OCI-LY1 (cell line): ENCODE results near the gene CCDC92.

Experiments
- H2AFZ ChIP-seq: fragments of 200-600 bp; sonication (generic), shearing (Covaris generic); 2 replicates; pipeline ENCODE4 v1.6.0; 2014; ENCODE audit warnings: antibody characterized with exemption, mild to moderate bottlenecking, low read length
- H3F3A ChIP-seq: fragments of 200-600 bp; sonication (generic), shearing (Covaris generic); 2 replicates; pipeline ENCODE4 v1.6.0; 2014; ENCODE audit warnings: mild to moderate bottlenecking, antibody characterized with exemption, low read length, moderate library complexity; ENCODE audit not compliant: insufficient read depth
- H3K27ac ChIP-seq: fragments of 200-600 bp; sonication (generic); 2 replicates; pipeline ENCODE4 v1.5.1; 2014; ENCODE audit warnings: low read length, mixed run types, mild to moderate bottlenecking, low read depth; ENCODE audit not compliant: poor library complexity, severe bottlenecking
- H3K27me3 ChIP-seq: fragments of 200-600 bp; sonication (generic); 2 replicates; pipeline ENCODE4 v1.6.0; 2014; ENCODE audit warnings: antibody characterized with exemption, mild to moderate bottlenecking, low read length, moderate library complexity; ENCODE audit not compliant: insufficient read depth
- H3K36me3 ChIP-seq: fragments of 200-600 bp; sonication (generic); 2 replicates; pipeline ENCODE4 v1.6.1; 2014; ENCODE audit warnings: mild to moderate bottlenecking, antibody characterized with exemption, low read length, moderate library complexity, mixed read lengths; ENCODE audit not compliant: insufficient read depth
- H3K4me1 ChIP-seq: fragments of 200-600 bp; sonication (generic); 2 replicates; pipeline ENCODE4 v1.5.1; 2014; ENCODE audit warnings: mild to moderate bottlenecking, low read length, moderate library complexity; ENCODE audit not compliant: insufficient read depth, severe bottlenecking
- H3K4me2 ChIP-seq: fragments of 200-600 bp; sonication (generic), shearing (Covaris generic); 2 replicates; pipeline ENCODE4 v1.6.1; 2014; ENCODE audit warnings: low read length
- H3K4me3 ChIP-seq: fragments of 200-600 bp; sonication (generic); 2 replicates; pipeline ENCODE4 v1.5.1; 2014; ENCODE audit warnings: low read length, low read depth, mild to moderate bottlenecking, mixed read lengths; ENCODE audit not compliant: poor library complexity, severe bottlenecking
- H3K79me2 ChIP-seq: fragments of 200-600 bp; shearing (Covaris generic); 2 replicates; pipeline ENCODE4 v1.6.1; 2016; ENCODE audit warnings: mixed run types, low read length, mixed read lengths; ENCODE audit not compliant: insufficient read depth
- H3K9ac ChIP-seq: fragments of 200-600 bp; sonication (generic), shearing (Covaris generic); 2 replicates; pipeline ENCODE4 v1.6.1; 2014; ENCODE audit warnings: mild to moderate bottlenecking, low read length, mixed read lengths
- H3K9me2 ChIP-seq: fragments of 200-600 bp; sonication (generic), shearing (Covaris generic); 2 replicates; pipeline ENCODE4 v1.6.1; 2014; ENCODE audit warnings: low read depth, mild to moderate bottlenecking, low read length, mixed read lengths
- H3K9me3 ChIP-seq: fragments of 200-600 bp; shearing (Covaris generic); 2 replicates; pipeline ENCODE4 v1.6.1; 2014; ENCODE audit warnings: low read length, mixed read lengths
- H4K20me1 ChIP-seq: fragments of 200-600 bp; sonication (generic), shearing (Covaris generic); 2 replicates; pipeline ENCODE4 v1.6.0; 2016; ENCODE audit warnings: mild to moderate bottlenecking, low read length; ENCODE audit not compliant: insufficient read depth
- EZH2 ChIP-seq: fragments of 200-600 bp; sonication (generic), shearing (Covaris generic); IDR thresholded peaks from 2 replicates; pipeline ENCODE4 v1.8.0; 2017; ENCODE audit warnings: borderline replicate concordance, mixed run types, mild to moderate bottlenecking, antibody characterized with exemption, low read length, moderate library complexity, mixed read lengths
- TF ChIP-seq, protein P1 (sequence below): fragments of 200-600 bp; sonication (generic), shearing (Covaris generic); IDR thresholded peaks from 2 replicates; pipeline ENCODE4 v1.5.1; 2017; ENCODE audit warnings: mild to moderate bottlenecking, antibody characterized with exemption, low read length, moderate library complexity, mixed read lengths

The CCDC92 gene

DNA sequence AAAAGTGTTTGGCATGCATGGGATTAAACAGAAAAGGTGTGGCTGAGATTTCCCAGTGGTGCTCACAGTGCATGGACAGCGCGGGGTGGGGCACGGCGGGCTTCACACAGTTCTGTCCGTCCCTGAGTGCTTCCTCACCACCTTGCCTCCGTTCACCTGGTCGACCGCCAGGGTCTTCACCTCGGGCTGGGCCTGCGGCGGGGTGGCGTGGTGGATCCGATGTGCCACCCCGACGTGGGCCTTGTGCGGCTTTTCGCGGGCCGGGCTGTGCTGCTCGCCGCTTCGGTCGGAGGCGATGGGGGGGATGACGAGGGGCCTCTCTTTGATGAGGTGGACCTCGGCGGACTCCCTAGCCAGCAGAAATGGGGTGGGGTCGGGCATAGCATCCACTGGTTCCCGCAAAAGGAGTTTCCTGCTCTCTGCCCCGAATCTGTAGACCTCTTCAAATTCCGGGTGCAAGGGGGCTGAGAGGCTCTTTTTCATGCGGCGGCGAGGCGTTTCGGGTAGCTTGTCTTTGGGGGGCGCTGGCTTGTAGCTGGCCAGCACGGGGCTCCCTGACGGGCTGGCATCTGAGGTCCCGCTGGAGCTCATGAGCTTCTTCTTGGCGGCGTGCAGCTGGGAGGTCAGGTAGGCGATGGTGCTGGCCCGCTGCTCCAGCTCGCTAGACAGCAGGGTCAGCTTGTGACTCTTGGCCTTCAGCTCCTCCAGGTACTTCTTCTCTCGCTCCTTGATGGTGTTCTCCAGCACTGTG lies 35.5 kb downstream of the CCDC92 start:
- Histone ChIP-seq H3K36me3 (no peaks in the 10 kb centered on the region), H2AFZ (no peak overlapping the region), H3K9me2 (no peaks in the 10 kb centered on the region), H3K27me3 (0 out of 2 replicates have a peak, but pooled peaks cover 5% of the 10 kb centered on the region), H3K4me1 (no peaks in the 10 kb centered on the region), H3F3A (no peaks in the 10 kb centered on the region), H3K79me2 (no peaks in the 10 kb centered on the region), H3K27ac (no peak overlapping the region), H3K4me3 (no peak overlapping the region), H4K20me1 (no peaks in the 10 kb centered on the region), H3K4me2 (no peak overlapping the region), H3K9ac (no peak overlapping the region), H3K9me3 (no peaks in the 10 kb centered on the region)
- TF ChIP-seq, protein P1, sequence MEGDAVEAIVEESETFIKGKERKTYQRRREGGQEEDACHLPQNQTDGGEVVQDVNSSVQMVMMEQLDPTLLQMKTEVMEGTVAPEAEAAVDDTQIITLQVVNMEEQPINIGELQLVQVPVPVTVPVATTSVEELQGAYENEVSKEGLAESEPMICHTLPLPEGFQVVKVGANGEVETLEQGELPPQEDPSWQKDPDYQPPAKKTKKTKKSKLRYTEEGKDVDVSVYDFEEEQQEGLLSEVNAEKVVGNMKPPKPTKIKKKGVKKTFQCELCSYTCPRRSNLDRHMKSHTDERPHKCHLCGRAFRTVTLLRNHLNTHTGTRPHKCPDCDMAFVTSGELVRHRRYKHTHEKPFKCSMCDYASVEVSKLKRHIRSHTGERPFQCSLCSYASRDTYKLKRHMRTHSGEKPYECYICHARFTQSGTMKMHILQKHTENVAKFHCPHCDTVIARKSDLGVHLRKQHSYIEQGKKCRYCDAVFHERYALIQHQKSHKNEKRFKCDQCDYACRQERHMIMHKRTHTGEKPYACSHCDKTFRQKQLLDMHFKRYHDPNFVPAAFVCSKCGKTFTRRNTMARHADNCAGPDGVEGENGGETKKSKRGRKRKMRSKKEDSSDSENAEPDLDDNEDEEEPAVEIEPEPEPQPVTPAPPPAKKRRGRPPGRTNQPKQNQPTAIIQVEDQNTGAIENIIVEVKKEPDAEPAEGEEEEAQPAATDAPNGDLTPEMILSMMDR = no peak
- no peak for TF ChIP-seq EZH2

DNA sequence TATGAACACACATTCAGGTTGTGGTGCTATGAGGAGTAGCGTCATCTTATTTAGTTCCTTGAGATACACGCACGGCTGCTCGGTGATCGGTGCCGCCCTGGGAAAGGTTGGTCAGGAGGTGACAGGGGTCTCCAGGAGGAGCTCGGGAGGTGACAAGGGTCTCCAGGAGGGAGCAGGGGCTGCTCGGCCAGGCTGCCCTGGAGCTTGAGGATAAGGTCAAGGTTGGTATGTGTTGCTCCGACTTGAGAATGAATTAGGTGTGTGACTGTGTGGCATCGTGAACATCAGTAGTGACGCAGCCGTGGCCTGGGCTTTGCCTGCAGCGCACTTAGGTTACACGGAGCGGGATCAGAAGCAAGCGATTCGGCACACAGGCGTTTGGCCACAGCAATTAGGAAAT lies 36.2 kb downstream of the CCDC92 start:
- Histone ChIP-seq H3K9me2 (no peaks in the 10 kb centered on the region), H2AFZ (no peak overlapping the region), H3K4me2 (no peak overlapping the region), H4K20me1 (no peaks in the 10 kb centered on the region), H3F3A (no peaks in the 10 kb centered on the region), H3K79me2 (no peaks in the 10 kb centered on the region), H3K27ac (no peak overlapping the region), H3K4me1 (no peaks in the 10 kb centered on the region), H3K4me3 (no peak overlapping the region), H3K9ac (no peak overlapping the region), H3K9me3 (no peaks in the 10 kb centered on the region), H3K27me3 (0 out of 2 replicates have a peak, but pooled peaks cover 5% of the 10 kb centered on the region), H3K36me3 (no peaks in the 10 kb centered on the region)
- TF ChIP-seq, protein P1 = no peak
- TF ChIP-seq EZH2 = no peak

- Histone ChIP-seq H3K36me3 (no peaks in the 10 kb centered on the region), H3K27me3 (0 out of 2 replicates have a peak, but pooled peaks cover 5% of the 10 kb centered on the region), H3K9ac (no peak overlapping the region), H3K4me3 (no peak overlapping the region), H3K4me1 (no peaks in the 10 kb centered on the region), H3K27ac (no peak overlapping the region), H3K79me2 (no peaks in the 10 kb centered on the region), H2AFZ (no peak overlapping the region), H3F3A (no peaks in the 10 kb centered on the region), H4K20me1 (no peaks in the 10 kb centered on the region), H3K4me2 (no peak overlapping the region), H3K9me2 (no peaks in the 10 kb centered on the region), H3K9me3 (no peaks in the 10 kb centered on the region)
- TF ChIP-seq, protein P1 = no peak
- TF ChIP-seq EZH2 = no peak
These were observed 36.7 kb downstream of the CCDC92 start for GRCh38 chr12:123935956-123936355.
